ENCODE measurements around the gene THADA.
"Not testable (repeated sequence)": the region's sequence is repeated elsewhere in the genome, so short reads cannot be mapped to it uniquely, and the experiment has no call there.

The THADA gene

GRCh38 chr2:43387092-43388062, 208.5 kb downstream of the THADA start:
- H3K4me3 ChIP-seq (ENCODE audit: control insufficient read depth, low read depth, low read length), result no peak overlapping the region
- TF ChIP-seq CTCF (IDR thresholded peaks at IDR 0.05; ENCODE audit: control insufficient read depth, insufficient read depth, low read depth, low read length, missing control alignments), result no peak
- DNase-seq (ENCODE audit: low read depth), result no peak

- H3K4me3 ChIP-seq (ENCODE audit: control insufficient read depth, low read depth, low read length); DNase-seq (ENCODE audit: low read depth): not testable (repeated sequence)
Measured at GRCh38 chr2:43386679-43387078, 209.2 kb downstream of the THADA start.

- no peak overlapping the region for H3K4me3 ChIP-seq (ENCODE audit: control insufficient read depth, low read depth, low read length)
- no peak for DNase-seq (ENCODE audit: low read depth)
- no peak for TF ChIP-seq CTCF (IDR thresholded peaks at IDR 0.05; ENCODE audit: control insufficient read depth, insufficient read depth, low read depth, low read length, missing control alignments)
Measured at GRCh38 chr2:43384143-43384542, 211.7 kb downstream of the THADA start.

- DNase-seq (ENCODE audit: low read depth), result no peak
- no peak for TF ChIP-seq CTCF (IDR thresholded peaks at IDR 0.05; ENCODE audit: control insufficient read depth, insufficient read depth, low read depth, low read length, missing control alignments)
Measured at GRCh38 chr2:43383533-43383932, 212.3 kb downstream of the THADA start.

GRCh38 chr2:43379494-43379893, 216.3 kb downstream of the THADA start:
- DNase-seq (ENCODE audit: low read depth), result no peak
- no peak overlapping the region for H3K4me3 ChIP-seq (ENCODE audit: control insufficient read depth, low read depth, low read length)
- no peak for TF ChIP-seq CTCF (IDR thresholded peaks at IDR 0.05; ENCODE audit: control insufficient read depth, insufficient read depth, low read depth, low read length, missing control alignments)

More at GRCh38 chr2:43383533-43383932, 212.3 kb downstream of the THADA start:
- no peak overlapping the region for H3K4me3 ChIP-seq (ENCODE audit: control insufficient read depth, low read depth, low read length)

- no peak overlapping the region for H3K4me3 ChIP-seq (ENCODE audit: control insufficient read depth, low read depth, low read length)
- TF ChIP-seq CTCF (IDR thresholded peaks at IDR 0.05; ENCODE audit: control insufficient read depth, insufficient read depth, low read depth, low read length, missing control alignments), result no peak
- no peak for DNase-seq (ENCODE audit: low read depth)
Measured at GRCh38 chr2:43377327-43377726, 218.5 kb downstream of the THADA start.

- DNase-seq (ENCODE audit: low read depth), result no peak
- no peak overlapping the region for H3K4me3 ChIP-seq (ENCODE audit: control insufficient read depth, low read depth, low read length)
- no peak for TF ChIP-seq CTCF (IDR thresholded peaks at IDR 0.05; ENCODE audit: control insufficient read depth, insufficient read depth, low read depth, low read length, missing control alignments)
Measured at GRCh38 chr2:43376523-43377198, 219.2 kb downstream of the THADA start.

Data from AG09309 (cell line).